Measurements from ENCODE around the gene WWOX. TPM values are rescaled to one million over a fixed set of nuclear protein-coding genes. Genes with fewer than 3 reads are reported as not detected.
A peak's percentile ranks its signal among the peaks of the same experiment; 100 is the strongest.

Gene WWOX
- total and polyA plus RNA-seq, 2 of the 13 experiments (the other 11 are each of a cell fraction or from before 2014, with no cell fraction given) = 9.1 to 37.4 TPM

- TF ChIP-seq ZBED4 (CRISPR knock-in tag; IDR thresholded peaks at IDR 0.05; ENCODE audit: borderline replicate concordance) (peak; percentile 25; the same call in 1 of the 2 replicates), FOXK1 (CRISPR knock-in tag; IDR thresholded peaks at IDR 0.05; ENCODE audit: borderline replicate concordance, low read depth) (peak; percentile 64; the same call in 1 of the 2 replicates), NONO (IDR thresholded peaks at IDR 0.05) (no peak), NONO (CRISPR knock-in tag; conservative IDR thresholded peaks at IDR 0.05) (peak; percentile 65; the same call in 1 of the 2 replicates), ZNF205 (CRISPR knock-in tag; IDR thresholded peaks at IDR 0.05) (peak; percentile 91), ZNF800 (CRISPR knock-in tag; IDR thresholded peaks at IDR 0.05) (peak; percentile 73; the same call in 1 of the 2 replicates), SALL1 (CRISPR knock-in tag; IDR thresholded peaks at IDR 0.05) (peak; percentile 66; the same call in 1 of the 2 replicates), MIER2 (CRISPR knock-in tag; IDR thresholded peaks at IDR 0.05) (0 out of 2 replicates have a peak, but pooled peaks have one; percentile 44), RARG (CRISPR knock-in tag; IDR thresholded peaks at IDR 0.05; ENCODE audit: low read depth) (0 out of 2 replicates have a peak, but pooled peaks have one; percentile 48), SRSF4 (IDR thresholded peaks at IDR 0.05; ENCODE audit: low read depth, low read length, poor library complexity, severe bottlenecking) (no peak), POGZ (CRISPR knock-in tag; IDR thresholded peaks at IDR 0.05) (peak; percentile 89), PHF21A (CRISPR knock-in tag; IDR thresholded peaks at IDR 0.05) (peak; percentile 84; the same call in 1 of the 2 replicates), ZFP90 (CRISPR knock-in tag; IDR thresholded peaks at IDR 0.05; ENCODE audit: borderline replicate concordance) (peak; percentile 85), SKI (IDR thresholded peaks at IDR 0.05; ENCODE audit: partially characterized antibody) (peak; percentile 45), TP53 (CRISPR knock-in tag; conservative IDR thresholded peaks at IDR 0.05) (0 out of 2 replicates have a peak, but pooled peaks have one; percentile 15)
- TF ChIP-seq, protein P1, sequence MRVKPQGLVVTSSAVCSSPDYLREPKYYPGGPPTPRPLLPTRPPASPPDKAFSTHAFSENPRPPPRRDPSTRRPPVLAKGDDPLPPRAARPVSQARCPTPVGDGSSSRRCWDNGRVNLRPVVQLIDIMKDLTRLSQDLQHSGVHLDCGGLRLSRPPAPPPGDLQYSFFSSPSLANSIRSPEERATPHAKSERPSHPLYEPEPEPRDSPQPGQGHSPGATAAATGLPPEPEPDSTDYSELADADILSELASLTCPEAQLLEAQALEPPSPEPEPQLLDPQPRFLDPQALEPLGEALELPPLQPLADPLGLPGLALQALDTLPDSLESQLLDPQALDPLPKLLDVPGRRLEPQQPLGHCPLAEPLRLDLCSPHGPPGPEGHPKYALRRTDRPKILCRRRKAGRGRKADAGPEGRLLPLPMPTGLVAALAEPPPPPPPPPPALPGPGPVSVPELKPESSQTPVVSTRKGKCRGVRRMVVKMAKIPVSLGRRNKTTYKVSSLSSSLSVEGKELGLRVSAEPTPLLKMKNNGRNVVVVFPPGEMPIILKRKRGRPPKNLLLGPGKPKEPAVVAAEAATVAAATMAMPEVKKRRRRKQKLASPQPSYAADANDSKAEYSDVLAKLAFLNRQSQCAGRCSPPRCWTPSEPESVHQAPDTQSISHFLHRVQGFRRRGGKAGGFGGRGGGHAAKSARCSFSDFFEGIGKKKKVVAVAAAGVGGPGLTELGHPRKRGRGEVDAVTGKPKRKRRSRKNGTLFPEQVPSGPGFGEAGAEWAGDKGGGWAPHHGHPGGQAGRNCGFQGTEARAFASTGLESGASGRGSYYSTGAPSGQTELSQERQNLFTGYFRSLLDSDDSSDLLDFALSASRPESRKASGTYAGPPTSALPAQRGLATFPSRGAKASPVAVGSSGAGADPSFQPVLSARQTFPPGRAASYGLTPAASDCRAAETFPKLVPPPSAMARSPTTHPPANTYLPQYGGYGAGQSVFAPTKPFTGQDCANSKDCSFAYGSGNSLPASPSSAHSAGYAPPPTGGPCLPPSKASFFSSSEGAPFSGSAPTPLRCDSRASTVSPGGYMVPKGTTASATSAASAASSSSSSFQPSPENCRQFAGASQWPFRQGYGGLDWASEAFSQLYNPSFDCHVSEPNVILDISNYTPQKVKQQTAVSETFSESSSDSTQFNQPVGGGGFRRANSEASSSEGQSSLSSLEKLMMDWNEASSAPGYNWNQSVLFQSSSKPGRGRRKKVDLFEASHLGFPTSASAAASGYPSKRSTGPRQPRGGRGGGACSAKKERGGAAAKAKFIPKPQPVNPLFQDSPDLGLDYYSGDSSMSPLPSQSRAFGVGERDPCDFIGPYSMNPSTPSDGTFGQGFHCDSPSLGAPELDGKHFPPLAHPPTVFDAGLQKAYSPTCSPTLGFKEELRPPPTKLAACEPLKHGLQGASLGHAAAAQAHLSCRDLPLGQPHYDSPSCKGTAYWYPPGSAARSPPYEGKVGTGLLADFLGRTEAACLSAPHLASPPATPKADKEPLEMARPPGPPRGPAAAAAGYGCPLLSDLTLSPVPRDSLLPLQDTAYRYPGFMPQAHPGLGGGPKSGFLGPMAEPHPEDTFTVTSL (CRISPR knock-in tag; IDR thresholded peaks at IDR 0.05; ENCODE audit: borderline replicate concordance) = peak; percentile 96
Observed at GRCh38 chr16:78755751-78756661, 656.6 kb downstream of the WWOX start (continued).
